ENCODE data around the gene HHEX.

- TF ChIP-seq, protein P1, sequence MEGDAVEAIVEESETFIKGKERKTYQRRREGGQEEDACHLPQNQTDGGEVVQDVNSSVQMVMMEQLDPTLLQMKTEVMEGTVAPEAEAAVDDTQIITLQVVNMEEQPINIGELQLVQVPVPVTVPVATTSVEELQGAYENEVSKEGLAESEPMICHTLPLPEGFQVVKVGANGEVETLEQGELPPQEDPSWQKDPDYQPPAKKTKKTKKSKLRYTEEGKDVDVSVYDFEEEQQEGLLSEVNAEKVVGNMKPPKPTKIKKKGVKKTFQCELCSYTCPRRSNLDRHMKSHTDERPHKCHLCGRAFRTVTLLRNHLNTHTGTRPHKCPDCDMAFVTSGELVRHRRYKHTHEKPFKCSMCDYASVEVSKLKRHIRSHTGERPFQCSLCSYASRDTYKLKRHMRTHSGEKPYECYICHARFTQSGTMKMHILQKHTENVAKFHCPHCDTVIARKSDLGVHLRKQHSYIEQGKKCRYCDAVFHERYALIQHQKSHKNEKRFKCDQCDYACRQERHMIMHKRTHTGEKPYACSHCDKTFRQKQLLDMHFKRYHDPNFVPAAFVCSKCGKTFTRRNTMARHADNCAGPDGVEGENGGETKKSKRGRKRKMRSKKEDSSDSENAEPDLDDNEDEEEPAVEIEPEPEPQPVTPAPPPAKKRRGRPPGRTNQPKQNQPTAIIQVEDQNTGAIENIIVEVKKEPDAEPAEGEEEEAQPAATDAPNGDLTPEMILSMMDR (IDR thresholded peaks at IDR 0.05 in 2 of 3, conservative IDR thresholded peaks at IDR 0.05 in 1 of 3; ENCODE audit: borderline replicate concordance in 1 of 3, insufficient read depth in 1 of 3, low read depth in 2 of 3, low read length in 2 of 3) = no peak
- TF ChIP-seq FOSL1 (IDR thresholded peaks at IDR 0.05; ENCODE audit: low read depth) = no peak
Measured at GRCh38 chr10:92722349-92722748, 32.6 kb downstream of the HHEX start.
